ENCODE data around the gene NFE2L3. TPM values are rescaled to one million over a fixed set of nuclear protein-coding genes. Genes with fewer than 3 reads are reported as not detected.
"Not testable (repeated sequence)": the region's sequence is repeated elsewhere in the genome, so short reads cannot be mapped to it uniquely, and the experiment has no call there.

NFE2L3 gene
- total and polyA plus RNA-seq, 2 donors (not counting 3 experiments of a cell fraction or from before 2014, with no cell fraction given), result 29.6 to 40.2 TPM

DNA sequence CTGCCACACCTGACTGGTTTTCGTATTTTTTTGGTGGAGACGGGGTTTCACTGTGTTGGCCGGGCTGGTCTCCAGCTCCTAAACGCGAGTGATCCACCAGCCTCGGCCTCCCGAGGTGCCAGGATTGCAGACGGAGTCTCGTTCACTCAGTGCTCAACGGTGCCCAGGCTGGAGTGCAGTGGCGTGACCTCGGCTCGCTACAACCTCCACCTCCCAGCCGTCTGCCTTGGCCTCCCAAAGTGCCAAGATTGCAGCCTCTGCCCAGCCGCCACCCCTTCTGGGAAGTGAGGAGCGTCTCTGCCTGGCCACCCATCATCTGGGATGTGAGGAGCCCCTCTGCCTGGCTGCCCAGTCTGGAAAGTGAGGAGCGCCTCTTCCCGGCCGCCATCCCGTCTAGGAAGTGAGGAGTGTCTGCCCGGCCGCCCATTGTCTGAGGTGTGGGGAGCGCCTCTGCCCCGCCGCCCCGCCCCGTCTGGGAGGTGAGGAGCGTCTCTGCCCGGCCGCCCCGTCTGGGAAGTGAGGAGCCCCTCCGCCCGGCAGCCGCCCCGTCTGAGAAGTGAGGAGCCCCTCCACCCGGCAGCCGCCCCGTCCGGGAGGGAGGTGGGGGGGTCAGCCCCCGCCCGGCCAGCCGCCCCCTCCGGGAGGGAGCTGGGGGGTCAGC lies 4.2 kb upstream of the NFE2L3 start:
- H3K4me2 ChIP-seq (ENCODE audit: insufficient read depth, low read length); H3K9me3 ChIP-seq (replicated peaks; ENCODE audit: control insufficient read depth, insufficient read depth, low read length); BruUV-seq (replicated peaks); intact Hi-C loops (cut with micrococcal nuclease); dilution Hi-C loops (cut with MboI; ENCODE audit: extremely low pct_ligation_motif_present, low sequenced_read_pairs); H3K9me1 ChIP-seq (replicated peaks; ENCODE audit: control insufficient read depth, extremely low read depth, insufficient read depth, low read length); H4K20me1 ChIP-seq (replicated peaks; ENCODE audit: control insufficient read depth, extremely low read depth, insufficient read depth, low read length); H3K36me3 ChIP-seq (ENCODE audit: control insufficient read depth in 2 of 2, extremely low read depth in 1 of 2, insufficient read depth in 2 of 2, low read length in 2 of 2); H3K4me3 ChIP-seq (replicated peaks in 1 of 3; ENCODE audit: insufficient read depth in 1 of 3, low read depth in 1 of 3, low read length in 3 of 3); POLR2A ChIA-PET; FAIRE-seq; DNase-seq (ENCODE audit: low read depth, low spot score); H3K79me2 ChIP-seq (ENCODE audit: control insufficient read depth, insufficient read depth, low read length); H3K27ac ChIP-seq (ENCODE audit: insufficient read depth, low read depth, low read length); H2AFZ ChIP-seq (ENCODE audit: low read depth, low read length); H3K27me3 ChIP-seq (ENCODE audit: control insufficient read depth in 2 of 2, insufficient read depth in 2 of 2, low read length in 2 of 2); H3K9ac ChIP-seq (replicated peaks; ENCODE audit: extremely low read depth, insufficient read depth, low read length); H3K4me1 ChIP-seq (ENCODE audit: control insufficient read depth, extremely low read depth, insufficient read depth, low read length): not testable (repeated sequence)
- CTCF ChIA-PET, result interaction anchor here (1.2 to 1.4 kb wide), 2 partner anchors 9 to 57 kb away, joined by 3 to 4 read pairs; no protein-coding TSS in a partner anchor

DNA sequence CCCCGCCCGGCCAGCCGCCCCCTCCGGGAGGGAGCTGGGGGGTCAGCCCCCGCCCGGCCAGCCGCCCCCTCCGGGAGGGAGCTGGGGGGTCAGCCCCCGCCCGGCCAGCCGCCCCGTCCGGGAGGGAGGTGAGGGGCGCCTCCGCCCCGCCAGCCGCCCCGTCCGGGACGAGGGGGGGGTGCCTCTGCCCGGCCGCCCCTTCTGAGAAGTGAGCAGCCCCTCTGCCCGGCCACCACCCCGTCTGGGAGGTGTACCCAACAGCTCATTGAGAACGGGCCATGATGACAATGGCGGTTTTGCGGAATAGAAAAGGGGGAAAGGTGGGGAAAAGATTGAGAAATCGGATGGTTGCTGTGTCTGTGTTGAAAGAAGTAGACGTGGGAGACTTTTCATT lies 3.7 kb upstream of the NFE2L3 start:
- FAIRE-seq; H4K20me1 ChIP-seq (replicated peaks; ENCODE audit: control insufficient read depth, extremely low read depth, insufficient read depth, low read length); DNase-seq (ENCODE audit: low read depth, low spot score); H2AFZ ChIP-seq (ENCODE audit: low read depth, low read length); H3K4me2 ChIP-seq (ENCODE audit: insufficient read depth, low read length); H3K9me3 ChIP-seq (replicated peaks; ENCODE audit: control insufficient read depth, insufficient read depth, low read length); BruUV-seq (replicated peaks); H3K9me1 ChIP-seq (replicated peaks; ENCODE audit: control insufficient read depth, extremely low read depth, insufficient read depth, low read length); POLR2A ChIA-PET; H3K27me3 ChIP-seq (ENCODE audit: control insufficient read depth in 2 of 2, insufficient read depth in 2 of 2, low read length in 2 of 2); H3K9ac ChIP-seq (replicated peaks; ENCODE audit: extremely low read depth, insufficient read depth, low read length); H3K27ac ChIP-seq (ENCODE audit: insufficient read depth, low read depth, low read length); H3K36me3 ChIP-seq (ENCODE audit: control insufficient read depth in 2 of 2, extremely low read depth in 1 of 2, insufficient read depth in 2 of 2, low read length in 2 of 2); H3K79me2 ChIP-seq (ENCODE audit: control insufficient read depth, insufficient read depth, low read length); H3K4me1 ChIP-seq (ENCODE audit: control insufficient read depth, extremely low read depth, insufficient read depth, low read length); dilution Hi-C loops (cut with MboI; ENCODE audit: extremely low pct_ligation_motif_present, low sequenced_read_pairs); intact Hi-C loops (cut with micrococcal nuclease); H3K4me3 ChIP-seq (replicated peaks in 1 of 3; ENCODE audit: insufficient read depth in 1 of 3, low read depth in 1 of 3, low read length in 3 of 3); CTCF ChIA-PET: not testable (repeated sequence)

Measured in endothelial cell of umbilical vein (primary cell).